H1 (cell line): ENCODE results near the gene TNS1. TPM values are rescaled to one million over a fixed set of nuclear protein-coding genes. Genes with fewer than 3 reads are reported as not detected.

ENCODE experiments used
- CTCF ChIA-PET: fragments of 300-600 bp; sonication (Branson Sonifier 250); formaldehyde crosslinking; loops from one replicate; lab custom pipeline; 2021; ENCODE audit not compliant: partially characterized antibody; lab: Charles Lee
- POLR2A ChIA-PET: fragments of 300-600 bp; sonication (Branson Sonifier 250); formaldehyde crosslinking; loops from one replicate; lab custom pipeline; 2021; ENCODE audit warnings: inconsistent platforms; ENCODE audit not compliant: partially characterized antibody; lab: Charles Lee
- DNase-seq, 2 experiments: peaks; one replicate each; pipeline versions ENCODE4 v3.0.0 to v3.0.0-alpha.2; 2010 to 2022; ENCODE audit warnings: low spot score in 2 of 2, low read depth in 1 of 2, mixed read lengths in 1 of 2
- FAIRE-seq: peaks from 2 replicates; lab custom pipeline; 2011; peaks lifted over from hg19 to GRCh38; lab: Jason Lieb, UNC
- H2AFZ ChIP-seq: 2 replicates; pipeline ENCODE4 v1.8.1; 2012; ENCODE audit warnings: low read length, inconsistent platforms
- H2AK5ac ChIP-seq: 2 replicates; pipeline ENCODE4 v1.6.1; 2013; ENCODE audit warnings: low read depth, low read length
- H2BK120ac ChIP-seq: replicated peaks from 2 replicates; pipeline ENCODE3; 2013; ENCODE audit warnings: low read depth, low read length, inconsistent platforms
- H2BK12ac ChIP-seq: 2 replicates; pipeline ENCODE4 v1.6.1; 2013; ENCODE audit warnings: low read depth, low read length
- H2BK15ac ChIP-seq: 2 replicates; pipeline ENCODE4 v1.6.1; 2013; ENCODE audit warnings: low read length
- H2BK20ac ChIP-seq: 2 replicates; pipeline ENCODE4 v1.6.1; 2013; ENCODE audit warnings: low read length
- H2BK5ac ChIP-seq: 2 replicates; pipeline ENCODE4 v1.6.1; 2013; ENCODE audit warnings: low read depth, low read length
- H3K14ac ChIP-seq: 2 replicates; pipeline ENCODE4 v1.6.1; 2013; ENCODE audit warnings: inconsistent platforms; ENCODE audit not compliant: insufficient read length
- H3K18ac ChIP-seq: 2 replicates; pipeline ENCODE4 v1.6.1; 2013; ENCODE audit warnings: low read length; ENCODE audit errors: extremely low read depth
- H3K23ac ChIP-seq: 2 replicates; pipeline ENCODE4 v1.6.1; 2013; ENCODE audit warnings: inconsistent platforms; ENCODE audit not compliant: insufficient read length
- H3K23me2 ChIP-seq: 2 replicates; pipeline ENCODE4 v1.6.1; 2013; ENCODE audit warnings: low read depth, low read length
- H3K27ac ChIP-seq: 2 replicates; pipeline ENCODE4 v1.6.1; 2011; ENCODE audit warnings: low read depth, low read length, inconsistent platforms
- H3K27me3 ChIP-seq, 4 experiments: replicated peaks in 1 of 4; 1 replicate in 1 of 4; 2 replicates in 3 of 4; pipeline versions ENCODE4 v1.6.1 to v1.8.1; 2011 to 2013; ENCODE audit warnings: low read length in 3 of 4, mild to moderate bottlenecking in 3 of 4, inconsistent platforms in 2 of 4, mixed read lengths in 2 of 4, moderate library complexity in 1 of 4; ENCODE audit not compliant: control insufficient read depth in 3 of 4, insufficient read depth in 3 of 4; ENCODE audit errors: extremely low read depth in 1 of 4
- H3K36me3 ChIP-seq, 4 experiments: 2 replicates each; pipeline versions ENCODE4 v1.6.1 to v1.8.1; 2011 to 2013; ENCODE audit warnings: mild to moderate bottlenecking in 4 of 4, low read length in 3 of 4, moderate library complexity in 2 of 4, control low read depth in 1 of 4, inconsistent platforms in 1 of 4; ENCODE audit not compliant: insufficient read depth in 4 of 4, control insufficient read depth in 2 of 4
- H3K4ac ChIP-seq: replicated peaks from 2 replicates; pipeline ENCODE3; 2013; ENCODE audit warnings: low read length, low read depth, mixed read lengths, inconsistent platforms; ENCODE audit not compliant: insufficient read length
- H3K4me1 ChIP-seq, 4 experiments: replicated peaks in 1 of 4; 1 replicate in 1 of 4; 2 replicates in 3 of 4; pipeline versions ENCODE4 v1.6.1 to v1.8.1; 2011 to 2013; ENCODE audit warnings: low read length in 3 of 4, inconsistent platforms in 2 of 4, mixed read lengths in 1 of 4; ENCODE audit not compliant: insufficient read depth in 4 of 4, control insufficient read depth in 3 of 4
- H3K4me2 ChIP-seq, 2 experiments: 2 replicates each; pipeline versions ENCODE4 v1.6.1 to v1.8.1; 2011 to 2013; ENCODE audit warnings: low read depth in 2 of 2, low read length in 2 of 2, control low read depth in 1 of 2, inconsistent platforms in 1 of 2, mild to moderate bottlenecking in 1 of 2; ENCODE audit not compliant: insufficient read depth in 1 of 2
- H3K4me3 ChIP-seq, 4 experiments: fragments of 200-600, 300-600 bp in 1 of 4; sonication (generic), shearing (Covaris generic), sonication (Bioruptor Twin) in 1 of 4; 2 replicates each; pipeline versions ENCODE4 v1.5.1 to v1.8.1; 2011 to 2016; ENCODE audit warnings: low read length in 4 of 4, low read depth in 3 of 4, control low read depth in 2 of 4, inconsistent platforms in 2 of 4, mild to moderate bottlenecking in 2 of 4, mixed read lengths in 1 of 4, moderate library complexity in 1 of 4; ENCODE audit not compliant: insufficient read depth in 2 of 4; ENCODE audit errors: extremely low read depth in 1 of 4
- H3K56ac ChIP-seq: replicated peaks from 2 replicates; pipeline ENCODE3; 2013; ENCODE audit warnings: low read depth, mild to moderate bottlenecking, mixed read lengths, low read length, inconsistent platforms; ENCODE audit not compliant: insufficient read length
- H3K79me1 ChIP-seq: 2 replicates; pipeline ENCODE4 v1.6.1; 2013; ENCODE audit warnings: low read depth, low read length, control low read depth
- H3K79me2 ChIP-seq, 2 experiments: 2 replicates each; pipeline versions ENCODE4 v1.6.1 to v1.8.1; 2012 to 2013; ENCODE audit warnings: low read length in 2 of 2, mild to moderate bottlenecking in 2 of 2, inconsistent platforms in 1 of 2; ENCODE audit not compliant: insufficient read depth in 2 of 2, control insufficient read depth in 1 of 2
- H3K9ac ChIP-seq, 4 experiments: replicated peaks in 1 of 4; 1 replicate in 1 of 4; 2 replicates in 3 of 4; pipeline versions ENCODE4 v1.6.1 to v1.8.1; 2011 to 2013; ENCODE audit warnings: low read depth in 3 of 4, low read length in 3 of 4, control low read depth in 2 of 4, mild to moderate bottlenecking in 2 of 4, moderate library complexity in 2 of 4, inconsistent platforms in 1 of 4; ENCODE audit errors: extremely low read depth in 1 of 4
- H3K9me3 ChIP-seq, 2 experiments: 2 replicates each; pipeline versions ENCODE4 v1.6.1 to v1.8.1; 2012 to 2013; ENCODE audit warnings: mild to moderate bottlenecking in 2 of 2, moderate library complexity in 2 of 2, control low read depth in 1 of 2, inconsistent platforms in 1 of 2, low read depth in 1 of 2, low read length in 1 of 2, mixed read lengths in 1 of 2; ENCODE audit not compliant: insufficient read depth in 2 of 2
- H4K20me1 ChIP-seq, 2 experiments: replicated peaks in 1 of 2; 2 replicates each; pipeline versions ENCODE3 to v1.8.1; 2011 to 2013; ENCODE audit warnings: inconsistent platforms in 2 of 2, low read length in 2 of 2, mild to moderate bottlenecking in 1 of 2; ENCODE audit not compliant: insufficient read depth in 2 of 2, control insufficient read depth in 1 of 2
- H4K5ac ChIP-seq: 2 replicates; pipeline ENCODE4 v1.6.1; 2013; ENCODE audit warnings: low read length, low read depth, mixed read lengths, inconsistent platforms; ENCODE audit not compliant: insufficient read length
- H4K8ac ChIP-seq: 2 replicates; pipeline ENCODE4 v1.8.0; 2013; ENCODE audit warnings: mild to moderate bottlenecking, moderate library complexity, low read length, inconsistent platforms; ENCODE audit not compliant: insufficient read depth; ENCODE audit errors: extremely low read depth
- H4K91ac ChIP-seq: replicated peaks from 2 replicates; pipeline ENCODE3; 2013; ENCODE audit warnings: low read length, mixed read lengths, inconsistent platforms; ENCODE audit not compliant: insufficient read length
- BACH1 ChIP-seq: IDR thresholded peaks from 2 replicates; pipeline ENCODE4 v1.6.1; 2012; ENCODE audit warnings: low read length, improper control_type of control experiment
- CHD2 ChIP-seq: IDR thresholded peaks from 2 replicates; pipeline ENCODE4 v1.6.1; 2012; ENCODE audit warnings: low read length, improper control_type of control experiment
- CTBP2 ChIP-seq: IDR thresholded peaks from 2 replicates; pipeline ENCODE4 v1.7.0; 2011; ENCODE audit warnings: borderline replicate concordance, mild to moderate bottlenecking, moderate library complexity, mixed read lengths, low read length; ENCODE audit not compliant: insufficient read depth, insufficient read length
- GABPA ChIP-seq: IDR thresholded peaks from 2 replicates; pipeline ENCODE4 v1.6.1; 2011; ENCODE audit warnings: mild to moderate bottlenecking, low read length, moderate library complexity, borderline replicate concordance; ENCODE audit not compliant: insufficient read depth
- POLR2A ChIP-seq, 2 experiments: IDR thresholded peaks; 1 replicate in 1 of 2; 2 replicates in 1 of 2; pipeline ENCODE4 v1.6.1; 2011; ENCODE audit warnings: low read depth in 2 of 2, low read length in 2 of 2, mild to moderate bottlenecking in 2 of 2; ENCODE audit errors: control extremely low read depth in 1 of 2
- SP2 ChIP-seq: IDR thresholded peaks from 2 replicates; pipeline ENCODE4 v1.6.1; 2012; ENCODE audit warnings: mild to moderate bottlenecking, low read length, inconsistent platforms
- WGBS, 2 experiments: shearing (Covaris generic) in 1 of 2; methylation state at CpG; one replicate each; pipeline versions ENCODE4 v1.1.6 to v1.1.7; 2013 to 2015; ENCODE audit warnings: low lambda C conversion rate in 2 of 2, mixed read lengths in 2 of 2, inconsistent platforms in 1 of 2, low coverage in 1 of 2, missing lambda C conversion rate in 1 of 2; ENCODE audit not compliant: insufficient replicate concordance in 2 of 2, insufficient coverage in 1 of 2, insufficient read length in 1 of 2; ENCODE audit errors: extremely low coverage in 1 of 2, missing lambda C conversion rate in 1 of 2; 5-methylcytosine and 5-hydroxymethylcytosine counted together
- polyA plus RNA-seq, 7 experiments: library from polyadenylated mRNA; depleted of rRNA in 3 of 7; stranded (reverse) in 5 of 7; unstranded in 2 of 7; fragments of >200 nt in 5 of 7; fragments of 200-250 nt in 2 of 7; gene quantifications; 1 replicate in 5 of 7; 2 replicates in 1 of 7; 4 replicates in 1 of 7; pipeline versions ENCODE4 v1.2.1 to v1.2.3, GENCODE V29; 2011 to 2013; ENCODE audit warnings: missing spikeins in 2 of 7, mixed read lengths in 2 of 7
- total RNA-seq: library from RNA; stranded (reverse); fragmentation: NEBNext Ultra II Directional; extraction: Animal tissue kit (Norgen Biotek cat#: 25700); gene quantifications from 2 replicates; pipeline ENCODE4 v1.2.1, GENCODE V29; 2021

Gene TNS1
- total and polyA plus RNA-seq, 2 of the 8 experiments (the other 6 are each of a cell fraction or from before 2014, with no cell fraction given), result 1.5 to 5.1 TPM

GRCh38 chr2:217851191-217852020 is 151.4 kb downstream of the TNS1 start:
- H2BK120ac ChIP-seq, result no peak overlapping the region
- no peak overlapping the region for H3K14ac ChIP-seq
- no peak overlapping the region for H3K23ac ChIP-seq
- no peak overlapping the region for H2BK20ac ChIP-seq
- no peaks in the 10 kb centered on the region for H3K27me3 ChIP-seq
- H3K36me3 ChIP-seq, result no peaks in the 10 kb centered on the region
- no peak overlapping the region for H3K4me3 ChIP-seq
- 83% methylated on average over 1 of the region's 2 CpGs; no CpG with 5 or more reads in 1 of the 2 experiments for WGBS, 2 experiments
- no peak overlapping the region for H3K4ac ChIP-seq
- no peak overlapping the region for H4K91ac ChIP-seq
- no peak overlapping the region for H4K8ac ChIP-seq
- no peak overlapping the region for H3K56ac ChIP-seq
- H2AFZ ChIP-seq, result no peak overlapping the region
- no peak for TF ChIP-seq SP2
- TF ChIP-seq CHD2, result no peak
- TF ChIP-seq POLR2A (IDR thresholded peaks at IDR 0.05; ENCODE audit: control extremely low read depth in 1 of 2, low read depth in 2 of 2, low read length in 2 of 2), result no peak
- TF ChIP-seq BACH1, result no peak
- no peak for TF ChIP-seq GABPA
- TF ChIP-seq CTBP2, result no peak
- no peaks in the 10 kb centered on the region for H3K9me3 ChIP-seq
- no peak overlapping the region for H2AK5ac ChIP-seq
- H2BK5ac ChIP-seq, result no peak overlapping the region
- H4K20me1 ChIP-seq, result no peaks in the 10 kb centered on the region
- POLR2A ChIA-PET, result no interaction called here
- peaks cover 0 to 4% (median 0%) of the 10 kb centered on the region in 4 experiments; a peak in 2 of 7 replicates for H3K4me1 ChIP-seq
- H3K9ac ChIP-seq, result no peak overlapping the region
- CTCF ChIA-PET, result interaction anchor here (0.9 to 1.8 kb wide), 3 partner anchors 65 to 145 kb away, joined by 3 to 8 read pairs (median 6); no protein-coding TSS in a partner anchor
- no peaks in the 10 kb centered on the region for H3K79me2 ChIP-seq
- no peak overlapping the region for H3K4me2 ChIP-seq
- no peak overlapping the region for H2BK15ac ChIP-seq
- no peak overlapping the region for H3K27ac ChIP-seq
- H3K18ac ChIP-seq, result no peak overlapping the region
- no peak for FAIRE-seq
- no peaks in the 10 kb centered on the region for H3K79me1 ChIP-seq
- DNase-seq, result no peak
- H2BK12ac ChIP-seq, result no peak overlapping the region
- H4K5ac ChIP-seq, result no peak overlapping the region
- peaks cover 2% of the 10 kb centered on the region; the same call in 1 of the 2 replicates for H3K23me2 ChIP-seq
